Activated CD8-positive, alpha-beta memory T cell treated with anti-CD3 and anti-CD28 coated beads for 48 hours (primary cell): ENCODE results near the gene PAN3.
"Not testable (repeated sequence)": the region's sequence is repeated elsewhere in the genome, so short reads cannot be mapped to it uniquely, and the experiment has no call there.

ENCODE experiments used
- DNase-seq, 3 experiments: peaks; one replicate each; pipeline ENCODE4 v3.0.0-alpha.2; 2020; ENCODE audit warnings: low read depth in 2 of 3, low spot score in 2 of 3

PAN3 gene

GRCh38 chr13:28138012-28138755, at the start of gene PAN3:
TSS of gene PAN3 (plus strand) at chr13:28138545. CDS start at chr13:28138658, 113 bp downstream.
- DNase-seq: peak; percentile 76 to 88 (median 83)

- DNase-seq: no peak
These were observed 49.3 kb upstream of the PAN3 start for GRCh38 chr13:28089065-28089464.

GRCh38 chr13:28092431-28092830, 45.9 kb upstream of the PAN3 start:
- no peak for DNase-seq

- DNase-seq: no peak
These were observed 44.5 kb upstream of the PAN3 start for GRCh38 chr13:28093881-28094280.

GRCh38 chr13:28094306-28094705, 44.0 kb upstream of the PAN3 start:
- no peak for DNase-seq

GRCh38 chr13:28097503-28097902, 40.8 kb upstream of the PAN3 start:
- no peak for DNase-seq

- no peak for DNase-seq
These were observed 38.8 kb upstream of the PAN3 start for GRCh38 chr13:28099396-28100149.

GRCh38 chr13:28100150-28101121, 37.9 kb upstream of the PAN3 start, which contains the start of gene FLT3:
TSS of gene FLT3 (minus strand) at chr13:28100576. CDS start at chr13:28100510, 66 bp downstream.
- peak in 2 of 3 experiments; percentile 9 to 14 for DNase-seq

GRCh38 chr13:28101886-28102285, 36.5 kb upstream of the PAN3 start:
- not testable (repeated sequence) for DNase-seq

GRCh38 chr13:28106976-28107375, 31.4 kb upstream of the PAN3 start:
- no peak for DNase-seq

GRCh38 chr13:28110414-28110813, 27.9 kb upstream of the PAN3 start:
- no peak for DNase-seq

GRCh38 chr13:28116736-28117135, 21.6 kb upstream of the PAN3 start:
- no peak for DNase-seq

GRCh38 chr13:28117689-28118377, 20.5 kb upstream of the PAN3 start:
- no peak for DNase-seq

- DNase-seq: no peak
These were observed 18.0 kb upstream of the PAN3 start for GRCh38 chr13:28120317-28120716.

- no peak for DNase-seq
These were observed 17.1 kb upstream of the PAN3 start for GRCh38 chr13:28121224-28121623.

- no peak for DNase-seq
These were observed 10.3 kb upstream of the PAN3 start for GRCh38 chr13:28128030-28128429.

GRCh38 chr13:28128926-28129325, 9.4 kb upstream of the PAN3 start:
- no peak for DNase-seq

GRCh38 chr13:28129911-28130693, 8.2 kb upstream of the PAN3 start:
- no peak for DNase-seq

GRCh38 chr13:28131646-28132045, 6.7 kb upstream of the PAN3 start:
- no peak for DNase-seq

- no peak for DNase-seq
These were observed 1.4 kb upstream of the PAN3 start for GRCh38 chr13:28136916-28137315.
